ENCODE results near the gene RPRD1A. TPM values are rescaled to one million over a fixed set of nuclear protein-coding genes. Genes with fewer than 3 reads are reported as not detected.
"Not testable (repeated sequence)": the region's sequence is repeated elsewhere in the genome, so short reads cannot be mapped to it uniquely, and the experiment has no call there.

RPRD1A gene, protein sequence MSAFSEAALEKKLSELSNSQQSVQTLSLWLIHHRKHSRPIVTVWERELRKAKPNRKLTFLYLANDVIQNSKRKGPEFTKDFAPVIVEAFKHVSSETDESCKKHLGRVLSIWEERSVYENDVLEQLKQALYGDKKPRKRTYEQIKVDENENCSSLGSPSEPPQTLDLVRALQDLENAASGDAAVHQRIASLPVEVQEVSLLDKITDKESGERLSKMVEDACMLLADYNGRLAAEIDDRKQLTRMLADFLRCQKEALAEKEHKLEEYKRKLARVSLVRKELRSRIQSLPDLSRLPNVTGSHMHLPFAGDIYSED
- total RNA-seq = 10 to 100 TPM; 31.7 to 64.5 (median 38.7) TPM
- long read RNA-seq, donor 1, full-length matches to known transcripts = 42 of 51 reads
- long read RNA-seq, donor 1, partial matches to known transcripts = 1 of 51 reads
- long read RNA-seq, donor 1, other reads (novel, unspliced or antisense) = 8 of 51 reads
- long read RNA-seq, donor 2, full-length matches to known transcripts = 3 of 5 reads
- long read RNA-seq, donor 2, partial matches to known transcripts = 2 of 5 reads
- long read RNA-seq, donor 2, other reads (novel, unspliced or antisense) = 0 of 5 reads

DNA sequence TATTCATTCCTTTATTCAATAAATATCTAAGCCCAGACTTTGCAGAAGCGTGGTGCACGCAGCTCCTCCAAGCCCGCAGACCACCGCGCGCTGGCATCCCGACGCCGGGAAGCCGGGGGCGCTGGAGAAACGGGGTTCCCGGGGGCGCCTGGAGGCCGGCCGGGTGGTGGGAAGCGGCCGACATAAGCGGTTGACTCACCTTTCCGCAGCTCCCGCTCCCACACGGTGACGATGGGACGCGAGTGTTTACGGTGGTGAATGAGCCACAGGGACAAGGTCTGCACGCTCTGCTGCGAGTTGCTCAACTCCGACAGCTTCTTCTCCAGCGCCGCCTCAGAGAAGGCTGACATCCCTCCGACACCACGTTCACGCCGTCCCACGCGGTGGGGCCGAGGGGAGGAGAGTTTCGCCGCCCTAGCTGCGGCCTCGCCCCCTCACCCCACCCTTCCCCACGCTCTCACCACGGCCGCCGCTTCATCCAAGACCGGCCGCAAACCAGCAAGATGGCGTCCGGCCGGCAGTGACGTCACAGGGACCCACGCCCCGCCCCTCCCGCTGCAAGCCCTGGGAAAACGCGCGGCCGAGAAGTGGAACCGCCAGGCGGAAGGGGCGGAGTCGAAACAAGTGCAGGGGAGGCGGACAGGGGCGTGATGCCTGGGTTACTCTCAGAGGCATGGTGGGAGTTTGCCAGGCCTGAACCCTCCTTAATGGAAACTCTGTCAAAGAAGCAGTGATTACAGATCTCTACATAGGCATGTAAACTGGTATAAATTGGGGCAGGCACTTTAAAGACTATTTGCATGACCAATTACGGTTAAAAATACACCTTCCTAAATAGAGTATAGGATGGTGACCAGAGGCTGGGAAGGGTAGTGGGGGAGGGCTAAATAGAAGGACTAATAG is at the start of gene RPRD1A:
RPRD1A (minus strand) TSS at position 505 of the 903 bp plus-strand sequence; CDS start at position 350, 155 bp downstream.
- intact Hi-C loops (cut with DNase I, micrococcal nuclease) = no loop called here
- no peaks in the 10 kb centered on the region for H3K9me3 ChIP-seq
- no peaks in the 10 kb centered on the region for H3K36me3 ChIP-seq (ENCODE audit: low read depth)
- TF ChIP-seq, protein P1, sequence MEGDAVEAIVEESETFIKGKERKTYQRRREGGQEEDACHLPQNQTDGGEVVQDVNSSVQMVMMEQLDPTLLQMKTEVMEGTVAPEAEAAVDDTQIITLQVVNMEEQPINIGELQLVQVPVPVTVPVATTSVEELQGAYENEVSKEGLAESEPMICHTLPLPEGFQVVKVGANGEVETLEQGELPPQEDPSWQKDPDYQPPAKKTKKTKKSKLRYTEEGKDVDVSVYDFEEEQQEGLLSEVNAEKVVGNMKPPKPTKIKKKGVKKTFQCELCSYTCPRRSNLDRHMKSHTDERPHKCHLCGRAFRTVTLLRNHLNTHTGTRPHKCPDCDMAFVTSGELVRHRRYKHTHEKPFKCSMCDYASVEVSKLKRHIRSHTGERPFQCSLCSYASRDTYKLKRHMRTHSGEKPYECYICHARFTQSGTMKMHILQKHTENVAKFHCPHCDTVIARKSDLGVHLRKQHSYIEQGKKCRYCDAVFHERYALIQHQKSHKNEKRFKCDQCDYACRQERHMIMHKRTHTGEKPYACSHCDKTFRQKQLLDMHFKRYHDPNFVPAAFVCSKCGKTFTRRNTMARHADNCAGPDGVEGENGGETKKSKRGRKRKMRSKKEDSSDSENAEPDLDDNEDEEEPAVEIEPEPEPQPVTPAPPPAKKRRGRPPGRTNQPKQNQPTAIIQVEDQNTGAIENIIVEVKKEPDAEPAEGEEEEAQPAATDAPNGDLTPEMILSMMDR (IDR thresholded peaks at IDR 0.05) = no peak
- peaks cover 9% of the 10 kb centered on the region for H3K4me1 ChIP-seq (ENCODE audit: low read depth)
- peak within 1 kb of the TSS; percentile 75 for H3K4me3 ChIP-seq
- DNase-seq (peak; percentile 98 to 99 (median 99)), ATAC-seq (peak; percentile 98)

DNA sequence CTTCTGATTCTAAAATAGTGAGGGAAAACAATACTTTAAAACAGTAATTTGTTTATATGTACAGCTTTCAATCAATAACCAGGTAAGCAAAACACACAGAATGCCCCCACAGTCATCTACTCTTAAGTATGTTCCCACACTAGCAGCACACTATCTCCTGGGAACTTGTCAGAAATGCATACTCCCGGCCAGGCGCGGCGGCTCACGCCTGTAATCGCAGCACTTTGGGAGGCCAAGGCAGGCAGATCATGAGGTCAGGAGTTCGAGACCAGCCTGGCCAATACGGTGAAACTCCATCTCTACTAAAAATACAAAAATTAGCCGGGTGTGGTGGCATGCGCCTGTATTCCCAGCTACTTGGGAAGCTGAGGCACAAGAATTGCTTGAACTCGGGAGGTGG is 49.4 kb upstream of the RPRD1A start:
- H3K36me3 ChIP-seq (ENCODE audit: low read depth); H3K4me3 ChIP-seq; H3K4me1 ChIP-seq (ENCODE audit: low read depth); H3K9me3 ChIP-seq; DNase-seq; ATAC-seq; intact Hi-C loops (cut with DNase I, micrococcal nuclease): not testable (repeated sequence)

DNA sequence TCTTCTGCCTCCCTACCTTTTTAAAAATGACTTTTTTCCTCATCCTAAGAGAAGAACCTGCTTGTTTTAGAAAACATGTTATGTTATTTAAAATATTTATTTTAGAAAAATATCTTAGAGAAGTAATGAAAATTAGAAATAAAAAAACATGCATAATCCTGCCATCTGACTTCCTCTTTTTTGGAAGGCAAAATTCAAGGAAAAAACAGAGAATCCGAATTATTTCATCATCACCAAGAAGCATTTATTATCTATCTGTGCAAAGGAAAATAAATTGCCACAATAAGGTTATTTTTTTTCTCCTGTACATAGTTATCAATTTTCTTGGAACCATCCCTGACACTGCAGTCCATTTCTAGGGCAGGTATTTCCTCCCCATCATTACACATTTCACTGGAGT is 47.4 kb upstream of the RPRD1A start:
- ATAC-seq (no peak), DNase-seq (no peak)
- Histone ChIP-seq H3K4me3 (no peak overlapping the region), H3K4me1 (ENCODE audit: low read depth) (no peaks in the 10 kb centered on the region), H3K36me3 (ENCODE audit: low read depth) (no peaks in the 10 kb centered on the region), H3K9me3 (no peaks in the 10 kb centered on the region)
- intact Hi-C loops (cut with DNase I, micrococcal nuclease) = no loop called here
- TF ChIP-seq, protein P1 (IDR thresholded peaks at IDR 0.05) = no peak

DNA sequence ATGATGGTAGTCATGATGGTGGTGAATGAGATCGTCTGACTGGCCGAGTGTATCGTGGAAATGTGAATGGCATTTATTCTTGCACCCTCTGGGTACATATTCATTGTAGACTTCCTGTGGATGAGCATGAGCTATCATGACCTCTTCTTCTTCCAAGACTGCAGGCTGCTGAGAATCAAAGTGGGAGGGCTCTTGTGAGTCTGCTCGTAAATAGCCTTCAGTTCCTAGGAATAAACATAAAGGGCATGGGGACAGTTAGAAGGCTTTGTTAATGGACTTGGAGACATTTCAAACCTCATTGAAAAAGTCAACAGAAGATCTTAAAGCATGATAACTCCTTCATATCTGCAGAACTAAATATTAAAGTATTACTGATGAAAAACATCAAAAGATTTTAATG is 46.9 kb upstream of the RPRD1A start:
- Histone ChIP-seq H3K4me3 (no peak overlapping the region), H3K4me1 (ENCODE audit: low read depth) (no peaks in the 10 kb centered on the region), H3K9me3 (no peaks in the 10 kb centered on the region), H3K36me3 (ENCODE audit: low read depth) (no peaks in the 10 kb centered on the region)
- TF ChIP-seq, protein P1 (IDR thresholded peaks at IDR 0.05) = no peak
- intact Hi-C loops (cut with DNase I, micrococcal nuclease) = no loop called here
- ATAC-seq (no peak), DNase-seq (no peak)

DNA sequence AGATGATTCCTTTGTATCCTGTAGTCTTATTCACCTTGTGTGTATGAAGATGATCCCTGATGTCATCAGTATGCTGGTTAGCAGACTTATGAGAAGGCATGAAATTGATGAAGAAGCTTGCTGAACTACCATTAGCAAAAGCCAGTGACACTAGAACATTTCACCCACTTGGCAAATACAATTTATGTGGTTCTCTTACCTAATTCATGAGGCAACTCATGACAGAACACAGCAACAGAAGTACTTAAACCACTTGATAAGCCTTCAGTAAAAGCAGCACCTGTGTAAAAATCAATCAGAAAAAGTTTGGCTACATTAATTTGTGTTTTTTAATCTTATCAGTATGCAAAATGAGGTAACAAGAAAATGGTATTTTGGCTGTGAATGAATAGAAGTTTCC is 44.9 kb upstream of the RPRD1A start:
- intact Hi-C loops (cut with DNase I, micrococcal nuclease) = no loop called here
- ATAC-seq (no peak), DNase-seq (no peak)
- Histone ChIP-seq H3K4me3 (no peak overlapping the region), H3K36me3 (ENCODE audit: low read depth) (no peaks in the 10 kb centered on the region), H3K4me1 (ENCODE audit: low read depth) (no peaks in the 10 kb centered on the region), H3K9me3 (no peaks in the 10 kb centered on the region)
- TF ChIP-seq, protein P1 (IDR thresholded peaks at IDR 0.05) = no peak
